ENCODE measurements around the gene SLC8A1.

GRCh38 chr2:40418614-40419363 lies 33.1 kb downstream of the SLC8A1 start:
- TF ChIP-seq POLR2A (IDR thresholded peaks at IDR 0.05) (no peak), POLR2AphosphoS5 (IDR thresholded peaks at IDR 0.05) (no peak)

Measured in breast epithelium (tissue), 3 donors.